Fibroblast of upper back skin (primary cell): ENCODE measurements around the gene FLCN.
A peak's percentile ranks its signal among the peaks of the same experiment; 100 is the strongest.
"Not testable (repeated sequence)": the region's sequence is repeated elsewhere in the genome, so short reads cannot be mapped to it uniquely, and the experiment has no call there.

Source experiments
- DNase-seq: peaks from one replicate; pipeline ENCODE4 v3.0.0-alpha.2; 2013

FLCN gene

DNA sequence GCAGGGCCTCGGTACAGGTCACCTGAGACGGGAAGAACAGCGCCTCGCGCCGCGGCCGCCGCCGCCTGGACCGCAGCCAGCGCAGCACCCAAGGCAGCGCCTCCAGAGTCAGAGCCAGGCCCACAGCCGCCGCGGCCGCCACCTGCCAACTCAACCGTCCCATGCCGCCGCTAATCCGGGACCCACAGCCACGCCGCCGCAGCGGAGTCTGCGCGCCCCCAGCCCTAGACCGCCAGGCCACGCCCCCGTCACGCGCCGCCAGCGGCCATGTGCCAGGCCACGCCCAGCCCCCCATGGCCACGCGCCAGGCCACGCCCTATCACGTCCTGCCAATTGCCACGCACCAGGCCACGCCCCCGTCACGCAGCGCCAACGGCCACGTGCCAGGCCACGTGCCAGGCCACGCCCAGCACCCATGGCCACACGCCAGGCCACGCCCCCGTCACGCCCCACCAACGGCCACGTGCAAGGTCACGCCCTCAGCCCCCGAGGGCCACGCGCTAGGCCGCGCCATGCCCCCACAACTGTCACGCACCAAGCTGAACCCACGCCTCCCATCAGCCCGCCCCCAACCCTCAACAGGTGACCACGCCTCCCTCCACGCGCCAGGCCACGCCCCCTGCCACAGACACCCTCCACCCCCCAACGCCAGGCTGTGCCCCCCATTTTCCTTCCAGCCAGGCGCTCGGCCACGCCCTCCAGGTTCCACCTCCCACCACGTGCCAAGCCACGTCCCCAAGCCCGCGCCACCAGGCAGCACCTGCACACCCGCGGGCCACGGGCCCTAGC is 30.6 kb downstream of the FLCN start, which contains the start of gene PLD6:
Gene PLD6, minus strand, starts transcription at position 210 of the 789 bp plus-strand sequence. Its CDS starts 47 bp downstream, at position 163.
- DNase-seq, result peak; percentile 48

DNA sequence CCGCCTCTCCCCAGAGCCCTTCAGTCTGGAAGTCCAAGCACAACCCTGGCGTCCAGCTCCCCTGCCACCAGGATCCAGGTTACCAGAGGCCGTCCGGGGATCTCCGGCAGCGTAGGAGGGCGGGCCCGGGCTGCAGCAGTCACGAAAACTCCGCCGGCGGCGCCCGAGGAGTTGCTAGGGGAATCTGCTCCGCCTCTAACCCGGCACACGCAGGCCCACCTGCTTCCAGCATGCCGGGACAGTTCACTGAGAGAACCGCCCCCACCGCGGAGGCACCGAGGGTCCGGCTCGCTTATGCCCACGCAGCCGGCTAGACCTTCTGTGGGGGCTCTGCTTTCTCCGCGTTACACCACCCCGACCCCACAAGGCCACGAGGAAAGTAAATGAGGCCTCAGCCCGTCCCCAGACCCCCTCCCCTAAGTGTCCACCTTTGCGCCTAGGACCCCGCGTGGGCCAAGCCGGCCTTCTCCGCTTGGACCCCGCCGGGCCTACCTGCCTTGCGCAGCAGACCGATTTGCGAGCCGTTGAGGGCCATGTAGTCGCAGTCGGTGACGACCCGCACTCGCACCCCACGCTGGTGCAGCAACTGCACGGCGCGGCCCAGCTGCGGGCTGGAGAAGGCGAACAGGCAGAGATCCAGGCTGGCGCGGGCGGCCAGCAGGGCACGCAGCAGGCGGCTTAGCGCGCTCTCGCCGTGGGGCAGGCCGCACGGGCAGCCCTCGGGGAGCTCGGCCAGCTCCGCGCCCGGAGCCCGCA is 31.4 kb downstream of the FLCN start:
- peak; percentile 20 for DNase-seq

DNA sequence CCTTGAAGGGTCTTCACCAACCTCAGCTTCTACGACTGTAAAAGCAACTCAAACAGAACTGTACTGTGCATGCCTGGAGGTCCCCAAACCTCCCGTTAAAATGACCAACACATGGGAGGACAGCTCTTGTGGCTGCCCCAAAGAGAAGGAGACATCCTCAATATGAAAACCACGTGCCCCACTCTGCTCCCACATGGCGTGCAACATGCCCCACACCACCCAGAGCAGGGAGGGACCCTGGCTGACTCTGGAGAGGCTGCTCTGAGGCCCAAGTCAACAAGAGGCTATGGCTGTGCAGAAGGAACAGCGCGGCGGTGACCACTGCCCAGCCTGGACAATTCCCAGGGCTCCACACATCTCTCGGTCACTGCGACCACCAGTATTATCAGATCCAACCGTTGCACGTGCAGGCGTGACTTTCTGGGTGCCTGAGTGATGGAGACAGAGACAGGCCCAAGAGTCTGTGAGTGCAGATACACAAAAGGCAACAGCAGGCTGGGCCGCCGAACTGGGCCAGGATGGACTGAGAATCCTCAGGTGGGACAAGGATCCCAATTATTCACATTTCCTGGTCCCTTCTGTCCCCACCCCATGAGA is 32.2 kb downstream of the FLCN start:
- no peak for DNase-seq

- DNase-seq, result no peak
These were observed 32.9 kb downstream of the FLCN start for GRCh38 chr17:17204041-17204591.

DNA sequence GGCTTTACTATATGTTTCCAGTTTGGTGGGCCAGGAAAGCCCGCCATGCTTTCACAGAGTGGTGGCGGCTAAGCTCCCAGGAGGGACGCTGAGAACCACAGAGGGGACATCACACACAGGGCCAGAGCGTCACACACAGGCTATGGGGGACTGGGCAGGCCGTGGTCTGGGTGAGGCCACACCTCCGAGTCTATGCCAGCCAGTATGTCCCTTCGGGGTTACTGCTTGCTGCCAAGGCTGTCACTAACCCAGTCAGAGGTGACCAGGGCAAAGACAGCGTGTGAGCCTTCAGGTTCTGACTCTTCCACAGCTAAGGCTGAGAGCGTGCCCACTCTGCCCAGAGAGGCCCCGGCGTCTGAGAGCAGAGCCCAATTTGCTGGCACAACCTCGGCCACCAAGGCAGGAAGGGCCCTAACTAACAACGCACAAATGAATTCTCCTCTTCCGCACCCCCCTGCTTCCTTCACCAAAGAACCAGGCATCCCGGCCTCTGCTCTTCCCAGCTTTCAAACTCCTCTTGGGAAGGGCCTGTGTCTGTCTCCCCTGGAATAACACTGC is 33.7 kb downstream of the FLCN start:
- DNase-seq, result no peak

DNA sequence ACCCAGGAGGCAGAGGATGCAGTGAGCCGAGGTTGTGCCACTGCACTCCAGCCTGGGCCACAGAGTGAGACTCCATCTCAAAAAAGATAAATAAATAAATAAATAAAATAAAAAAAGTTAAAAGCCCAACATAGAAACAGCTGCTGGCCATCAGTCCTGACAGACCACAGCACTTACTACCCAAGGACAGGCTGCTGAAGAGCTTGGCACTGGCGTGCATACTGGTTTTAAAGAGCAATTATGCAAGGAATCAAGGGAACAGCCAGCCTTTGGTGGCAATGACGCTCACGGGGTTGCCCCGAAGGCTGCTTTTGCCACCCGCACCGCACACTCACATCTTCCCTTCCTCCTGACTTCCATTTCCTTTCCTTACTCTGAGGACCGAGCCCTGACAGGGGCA is 35.1 kb downstream of the FLCN start:
- DNase-seq, result no peak

- no peak for DNase-seq
These were observed 35.7 kb downstream of the FLCN start for GRCh38 chr17:17201271-17201670.

GRCh38 chr17:17200831-17201230 is 36.1 kb downstream of the FLCN start:
- DNase-seq, result no peak

DNA sequence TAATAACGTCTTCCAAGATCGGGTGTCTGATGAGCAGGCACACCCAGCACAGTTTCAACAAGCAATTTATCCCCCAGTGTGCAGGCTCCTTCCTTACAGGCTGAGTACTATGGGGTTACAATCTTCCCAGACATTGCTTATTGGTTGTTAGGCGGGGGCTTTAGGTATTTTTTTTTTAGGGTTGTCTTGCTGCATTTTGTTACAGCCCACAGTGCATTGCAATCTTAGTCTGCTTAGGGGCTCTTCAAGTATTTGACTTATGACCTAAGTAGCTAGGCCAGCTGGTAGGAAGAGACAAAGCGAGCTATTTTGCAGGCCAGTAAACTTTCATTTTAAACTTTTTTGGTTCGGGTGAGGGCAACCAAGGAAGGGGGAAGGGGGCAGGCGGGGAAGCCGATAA is 36.7 kb downstream of the FLCN start:
- DNase-seq, result no peak

DNA sequence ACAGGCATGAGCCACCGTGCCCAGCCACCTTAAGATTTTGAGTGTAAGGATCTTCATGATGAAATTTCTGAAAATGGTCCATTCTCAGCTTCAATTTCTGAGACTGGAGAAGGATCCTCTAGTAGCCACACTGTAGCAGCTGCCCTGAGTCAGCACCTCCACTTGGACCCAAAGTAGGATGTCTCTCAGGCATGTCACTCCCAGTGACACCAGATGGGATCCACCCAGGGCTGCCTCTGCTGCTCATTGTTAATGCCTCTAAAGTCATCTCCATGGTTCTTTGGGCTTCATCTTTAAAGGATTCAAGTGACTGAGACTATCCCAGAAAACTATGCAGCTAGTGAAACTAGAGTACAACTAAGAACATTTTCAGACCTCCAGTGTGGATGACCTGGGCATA is 38.7 kb downstream of the FLCN start:
- DNase-seq, result no peak

DNA sequence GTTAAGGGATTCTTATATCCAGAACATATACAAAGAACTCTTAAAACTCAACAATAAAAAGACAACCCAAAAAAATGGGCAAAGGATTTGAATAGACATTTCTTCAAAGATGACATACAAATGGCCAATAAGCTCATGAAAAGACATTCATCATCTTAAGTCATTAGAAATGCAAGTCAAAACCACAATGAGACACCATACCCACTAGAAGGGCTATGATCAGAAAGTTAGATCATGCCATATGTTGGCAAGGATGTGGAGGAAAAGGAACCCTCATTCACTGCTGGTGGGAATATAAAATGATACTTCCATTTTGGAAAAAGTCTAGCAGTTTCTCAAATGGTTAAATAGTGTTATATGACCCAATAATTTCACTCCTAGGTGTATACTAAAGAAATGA is 40.2 kb downstream of the FLCN start:
- no peak for DNase-seq

- DNase-seq, result not testable (repeated sequence)
These were observed 41.5 kb downstream of the FLCN start for GRCh38 chr17:17195466-17195865.

GRCh38 chr17:17191961-17192381 is 45.0 kb downstream of the FLCN start:
- no peak for DNase-seq

- DNase-seq, result peak; percentile 83
These were observed 45.6 kb downstream of the FLCN start for GRCh38 chr17:17191346-17191792.

- no peak for DNase-seq
These were observed 46.8 kb downstream of the FLCN start for GRCh38 chr17:17190188-17190587.

DNA sequence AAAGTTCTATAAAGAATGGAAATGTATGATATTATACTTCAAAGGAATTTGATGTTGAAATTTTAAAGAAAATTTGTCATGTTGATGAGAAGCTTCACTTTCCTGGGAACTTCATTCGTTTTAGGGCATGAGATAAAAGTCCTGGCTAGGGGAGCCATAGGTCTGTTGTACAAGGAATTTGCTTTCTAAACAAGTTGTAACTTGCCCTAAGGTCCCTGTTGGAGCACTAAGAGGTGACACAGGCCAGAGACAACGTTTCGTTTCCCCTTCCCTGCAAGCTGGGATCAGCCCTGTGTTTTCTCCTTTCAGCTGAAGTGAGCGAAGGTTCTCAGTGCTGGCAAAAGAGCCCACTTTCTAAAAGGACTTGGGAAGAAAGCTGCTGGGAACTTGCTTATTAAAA is 47.4 kb downstream of the FLCN start:
- DNase-seq, result no peak

- DNase-seq, result no peak
These were observed 48.4 kb downstream of the FLCN start for GRCh38 chr17:17188586-17188985.

DNA sequence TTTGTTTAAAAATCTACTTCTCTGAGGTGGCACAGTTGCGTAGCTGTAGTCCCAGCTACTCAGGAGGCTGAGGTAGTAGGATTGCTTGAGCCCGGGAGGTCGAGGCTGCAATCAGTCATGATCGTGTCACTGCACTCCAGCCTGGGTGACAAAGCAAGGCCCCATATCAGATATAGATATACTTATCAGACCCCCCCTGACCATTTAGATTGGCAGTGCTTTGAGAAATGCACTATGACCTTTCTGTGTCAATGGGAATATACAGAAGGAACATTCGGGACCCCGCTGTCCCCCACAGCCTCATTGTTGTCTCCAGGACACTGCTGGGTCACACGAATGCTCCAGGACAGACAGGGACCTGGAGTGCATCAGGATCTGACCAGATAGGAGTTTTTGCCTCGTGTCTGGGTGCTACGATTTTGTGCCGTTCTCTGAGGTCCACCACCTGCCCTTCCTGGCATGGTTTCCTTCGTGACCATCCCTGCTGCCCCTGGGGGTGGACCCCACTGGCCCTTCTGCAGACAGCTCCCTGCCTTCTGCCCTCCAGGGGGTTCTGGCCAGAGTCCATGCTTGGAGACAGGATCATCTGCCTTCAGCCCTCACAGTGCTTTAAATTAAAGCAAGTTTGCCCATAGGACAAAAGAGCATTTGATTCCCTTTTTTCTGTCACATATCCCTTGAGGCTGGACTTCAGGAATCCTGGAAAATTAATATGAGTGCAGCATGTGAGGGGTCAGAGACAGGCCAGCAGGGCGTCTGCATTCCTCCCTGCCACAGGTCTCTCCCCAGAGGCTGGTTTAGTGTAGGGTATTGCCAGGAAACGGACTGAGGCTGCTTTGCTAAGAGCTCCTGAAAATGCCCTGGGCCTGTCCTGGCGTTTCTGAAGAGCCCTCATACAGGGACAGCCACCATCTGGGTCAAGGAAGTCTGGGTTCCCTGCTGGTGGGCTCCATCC is 50.1 kb downstream of the FLCN start:
- peak; percentile 24 for DNase-seq

DNA sequence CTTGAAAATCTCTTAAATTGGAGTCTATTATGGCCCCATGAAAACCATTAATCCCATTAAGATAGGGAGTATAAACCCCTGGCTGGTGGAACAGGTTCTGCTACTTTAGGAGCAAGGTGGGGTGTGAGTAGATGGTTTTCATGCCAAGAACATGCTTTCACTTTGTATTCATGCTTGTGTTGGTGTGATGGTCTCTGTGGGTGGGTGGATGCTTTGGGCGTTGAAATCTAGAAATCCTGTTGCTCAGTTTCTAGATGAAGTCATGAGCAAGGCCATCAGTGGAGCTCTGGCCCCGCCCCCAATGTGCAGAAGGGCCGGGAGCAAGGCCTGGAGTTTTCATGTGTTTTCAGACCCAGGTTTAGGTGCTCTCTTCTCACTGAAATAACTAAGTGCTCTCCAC is 50.9 kb downstream of the FLCN start:
- no peak for DNase-seq

- not testable (repeated sequence) for DNase-seq
These were observed 51.8 kb downstream of the FLCN start for GRCh38 chr17:17184985-17185757.

- DNase-seq, result no peak
These were observed 53.2 kb downstream of the FLCN start for GRCh38 chr17:17183744-17184143.
